HEK293 (cell line): Measurements from ENCODE around the gene NDOR1.

Source experiments
- FEZF1 ChIP-seq: fragments of 450-650 bp; formaldehyde crosslinking; IDR thresholded peaks from 2 replicates; pipeline ENCODE4 v1.5.1; 2016; ENCODE audit warnings: missing biosample characterization, missing genetic modification characterization
- GLIS2 ChIP-seq: fragments of 450-650 bp; formaldehyde crosslinking; IDR thresholded peaks from 2 replicates; pipeline ENCODE4 v1.5.1; 2016; ENCODE audit warnings: missing biosample characterization, missing genetic modification characterization
- HIC1 ChIP-seq: fragments of 450-650 bp; formaldehyde crosslinking; IDR thresholded peaks from 2 replicates; pipeline ENCODE4 v1.5.1; 2016; ENCODE audit warnings: missing biosample characterization, missing genetic modification characterization
- HOXC10 ChIP-seq: sonication (generic); formaldehyde crosslinking; IDR thresholded peaks from 2 replicates; pipeline ENCODE4 v1.8.1; 2023; ENCODE audit warnings: mild to moderate bottlenecking, missing genetic modification reagents
- KLF7 ChIP-seq: fragments of 450-650 bp; formaldehyde crosslinking; IDR thresholded peaks from 2 replicates; pipeline ENCODE4 v1.5.1; 2016; ENCODE audit warnings: missing biosample characterization, missing genetic modification characterization, borderline replicate concordance
- MYNN ChIP-seq: fragments of 450-650 bp; formaldehyde crosslinking; IDR thresholded peaks from 2 replicates; pipeline ENCODE4 v1.5.1; 2016; ENCODE audit warnings: missing biosample characterization, missing genetic modification characterization, borderline replicate concordance
- SCRT1 ChIP-seq: fragments of 450-650 bp; formaldehyde crosslinking; IDR thresholded peaks from 2 replicates; pipeline ENCODE4 v1.5.1; 2016; ENCODE audit warnings: missing biosample characterization, missing genetic modification characterization, borderline replicate concordance
- YY1 ChIP-seq: fragments of 450-650 bp; formaldehyde crosslinking; IDR thresholded peaks from 2 replicates; pipeline ENCODE4 v1.5.1; 2018; ENCODE audit warnings: missing biosample characterization, missing genetic modification characterization
- ZBTB49 ChIP-seq: fragments of 450-650 bp; formaldehyde crosslinking; IDR thresholded peaks from 2 replicates; pipeline ENCODE4 v1.5.1; 2016; ENCODE audit warnings: missing biosample characterization, missing genetic modification characterization, low read depth
- ZNF121 ChIP-seq: fragments of 450-650 bp; formaldehyde crosslinking; IDR thresholded peaks from 2 replicates; pipeline ENCODE4 v1.5.1; 2016; ENCODE audit warnings: missing biosample characterization, missing genetic modification characterization
- ZNF148 ChIP-seq: fragments of 450-650 bp; formaldehyde crosslinking; IDR thresholded peaks from 2 replicates; pipeline ENCODE4 v1.5.0; 2017; ENCODE audit warnings: missing biosample characterization, missing genetic modification characterization, borderline replicate concordance
- ZNF155 ChIP-seq: fragments of 450-650 bp; formaldehyde crosslinking; IDR thresholded peaks from 2 replicates; pipeline ENCODE4 v1.5.1; 2016; ENCODE audit warnings: missing biosample characterization, missing genetic modification characterization
- ZNF214 ChIP-seq: fragments of 450-650 bp; formaldehyde crosslinking; IDR thresholded peaks from 2 replicates; pipeline ENCODE4 v1.5.1; 2017; ENCODE audit warnings: missing biosample characterization, mild to moderate bottlenecking, missing genetic modification characterization, borderline replicate concordance
- ZNF221 ChIP-seq: fragments of 450-650 bp; formaldehyde crosslinking; IDR thresholded peaks from 2 replicates; pipeline ENCODE4 v1.5.1; 2017; ENCODE audit warnings: missing biosample characterization, missing genetic modification characterization, borderline replicate concordance
- ZNF274 ChIP-seq, 2 experiments: fragments of 200-500 bp in 1 of 2; fragments of 450-650 bp in 1 of 2; sonication (Bioruptor generic) in 1 of 2; formaldehyde crosslinking in 1 of 2; IDR thresholded peaks; 2 replicates each; pipeline versions ENCODE4 v1.5.1 to v1.6.1; 2014 to 2016; ENCODE audit warnings: borderline replicate concordance in 1 of 2, inconsistent platforms in 1 of 2, low read length in 1 of 2, missing biosample characterization in 1 of 2, missing genetic modification characterization in 1 of 2
- ZNF391 ChIP-seq: fragments of 450-650 bp; formaldehyde crosslinking; IDR thresholded peaks from 2 replicates; pipeline ENCODE4 v1.5.1; 2016; ENCODE audit warnings: low read depth, missing biosample characterization, missing genetic modification characterization, borderline replicate concordance
- ZNF449 ChIP-seq: fragments of 450-650 bp; formaldehyde crosslinking; IDR thresholded peaks from 2 replicates; pipeline ENCODE4 v1.5.1; 2017; ENCODE audit warnings: missing biosample characterization, mild to moderate bottlenecking, missing genetic modification characterization, moderate library complexity
- ZNF488 ChIP-seq: fragments of 450-650 bp; formaldehyde crosslinking; IDR thresholded peaks from 2 replicates; pipeline ENCODE4 v1.5.1; 2016; ENCODE audit warnings: missing biosample characterization, missing genetic modification characterization
- ZNF501 ChIP-seq: fragments of 450-650 bp; formaldehyde crosslinking; IDR thresholded peaks from 2 replicates; pipeline ENCODE4 v1.5.1; 2016; ENCODE audit warnings: missing biosample characterization, missing genetic modification characterization
- ZNF513 ChIP-seq: fragments of 450-650 bp; IDR thresholded peaks from 2 replicates; pipeline ENCODE4 v1.5.1; 2018; ENCODE audit warnings: missing biosample characterization, missing genetic modification characterization
- ZNF596 ChIP-seq: fragments of 450-650 bp; IDR thresholded peaks from 2 replicates; pipeline ENCODE4 v1.5.0; 2018; ENCODE audit warnings: missing biosample characterization, mild to moderate bottlenecking, missing genetic modification characterization, moderate library complexity
- ZNF629 ChIP-seq: fragments of 450-650 bp; formaldehyde crosslinking; IDR thresholded peaks from 2 replicates; pipeline ENCODE4 v1.5.1; 2017; ENCODE audit warnings: missing biosample characterization, missing genetic modification characterization
- ZNF645 ChIP-seq: fragments of 450-650 bp; formaldehyde crosslinking; IDR thresholded peaks from 2 replicates; pipeline ENCODE4; 2016; ENCODE audit warnings: missing biosample characterization, missing genetic modification characterization
- ZNF670 ChIP-seq: fragments of 450-650 bp; formaldehyde crosslinking; IDR thresholded peaks from 2 replicates; pipeline ENCODE4 v1.5.1; 2016; ENCODE audit warnings: missing biosample characterization, missing genetic modification characterization, low read depth
- ZNF76 ChIP-seq: fragments of 450-650 bp; formaldehyde crosslinking; IDR thresholded peaks from 2 replicates; pipeline ENCODE4; 2016; ENCODE audit warnings: low read depth, missing biosample characterization, missing genetic modification characterization, borderline replicate concordance
- ZXDB ChIP-seq: fragments of 450-650 bp; formaldehyde crosslinking; IDR thresholded peaks from 2 replicates; pipeline ENCODE4 v1.5.1; 2016; ENCODE audit warnings: missing biosample characterization, missing genetic modification characterization

NDOR1 gene

GRCh38 chr9:137240841-137241489, 35.5 kb downstream of the NDOR1 start, which contains the start of gene TUBB4B (continued):
- TF ChIP-seq ZNF148 (tag by site-specific recombination) = peak; percentile 77; the same call in 1 of the 2 replicates
- no peak for TF ChIP-seq ZNF121 (tag by site-specific recombination)
- no peak for TF ChIP-seq ZNF449
- peak; percentile 15 for TF ChIP-seq ZXDB
- no peak for TF ChIP-seq ZNF274 (IDR thresholded peaks at IDR 0.05; ENCODE audit: low read length)
- TF ChIP-seq ZNF274 (tag by site-specific recombination; IDR thresholded peaks at IDR 0.05; ENCODE audit: borderline replicate concordance) = no peak
- no peak for TF ChIP-seq ZNF629 (tag by site-specific recombination)
- no peak for TF ChIP-seq MYNN (tag by site-specific recombination)
- TF ChIP-seq FEZF1 (tag by site-specific recombination) = no peak
- TF ChIP-seq ZNF221 (tag by site-specific recombination) = no peak
- no peak for TF ChIP-seq GLIS2
- 0 out of 2 replicates have a peak, but pooled peaks have one; percentile 15 for TF ChIP-seq ZNF501 (tag by site-specific recombination)
- TF ChIP-seq YY1 = peak; percentile 90
- TF ChIP-seq ZBTB49 = no peak
- no peak for TF ChIP-seq SCRT1 (tag by site-specific recombination)
- peak; percentile 93 for TF ChIP-seq ZNF391 (tag by site-specific recombination)
- TF ChIP-seq ZNF670 (tag by site-specific recombination) = no peak
- TF ChIP-seq ZNF214 (tag by site-specific recombination) = no peak
- no peak; the same call in 1 of the 2 replicates for TF ChIP-seq ZNF513 (tag by site-specific recombination)
- peak; percentile 29; the same call in 1 of the 2 replicates for TF ChIP-seq KLF7 (tag by site-specific recombination)
- no peak for TF ChIP-seq ZNF155 (tag by site-specific recombination)
- no peak for TF ChIP-seq HOXC10 (CRISPR knock-in tag)
- TF ChIP-seq ZNF488 = no peak
- TF ChIP-seq HIC1 (tag by site-specific recombination) = no peak
- TF ChIP-seq ZNF596 (tag by site-specific recombination) = no peak; the same call in 1 of the 2 replicates
- no peak for TF ChIP-seq ZNF645
- TF ChIP-seq ZNF76 (tag by site-specific recombination) = peak; percentile 34; the same call in 1 of the 2 replicates
